GM23338 (cell line): ENCODE data around the gene MAP3K7CL. TPM values are rescaled to one million over a fixed set of nuclear protein-coding genes. Genes with fewer than 3 reads are reported as not detected.
A peak's percentile ranks its signal among the peaks of the same experiment; 100 is the strongest.

ENCODE experiments used
- ATAC-seq: fragments of 200-7000 bp; cut with Tn5 transposase; 3 replicates; pipeline ENCODE4 v1.9.1; 2020
- DNase-seq: peaks from one replicate; pipeline ENCODE4 v3.0.0-alpha.2; 2015; ENCODE audit warnings: low spot score
- H2AFZ ChIP-seq: fragments of 200-600 bp; sonication (generic); 2 replicates; pipeline ENCODE4 v1.8.0; 2016; ENCODE audit warnings: antibody characterized with exemption, mild to moderate bottlenecking, moderate library complexity
- H3F3A ChIP-seq: fragments of 200-600 bp; sonication (generic); replicated peaks from 2 replicates; pipeline ENCODE4 v1.8.0; 2017; ENCODE audit warnings: antibody characterized with exemption, mixed run types, low read depth
- H3K27ac ChIP-seq: fragments of 200-600 bp; sonication (generic); 2 replicates; pipeline ENCODE4 v1.6.1; 2016; ENCODE audit warnings: low read depth
- H3K27me3 ChIP-seq: fragments of 200-600 bp; sonication (generic); 2 replicates; pipeline ENCODE4 v1.8.0; 2016; ENCODE audit warnings: mild to moderate bottlenecking, mixed run types, moderate library complexity; ENCODE audit not compliant: insufficient read depth
- H3K36me3 ChIP-seq: fragments of 200-600 bp; sonication (generic); 2 replicates; pipeline ENCODE4 v1.8.0; 2016; ENCODE audit warnings: mild to moderate bottlenecking; ENCODE audit not compliant: insufficient read depth
- H3K4me1 ChIP-seq: fragments of 200-600 bp; sonication (generic); 2 replicates; pipeline ENCODE4 v1.8.0; 2016; ENCODE audit warnings: mild to moderate bottlenecking, moderate library complexity; ENCODE audit not compliant: insufficient read depth
- H3K4me2 ChIP-seq: fragments of 200-600 bp; sonication (generic); 2 replicates; pipeline ENCODE4 v1.7.1; 2017; ENCODE audit warnings: mixed run types
- H3K4me3 ChIP-seq: fragments of 200-600 bp; sonication (generic); 2 replicates; pipeline ENCODE4 v1.6.1; 2016; ENCODE audit warnings: mixed run types
- H3K79me2 ChIP-seq: fragments of 200-600 bp; sonication (generic); replicated peaks from 2 replicates; pipeline ENCODE4 v1.8.0; 2017; ENCODE audit warnings: mild to moderate bottlenecking; ENCODE audit not compliant: insufficient read depth
- H3K9me2 ChIP-seq: fragments of 200-600 bp; sonication (generic); 2 replicates; pipeline ENCODE4 v1.8.0; 2017; ENCODE audit not compliant: insufficient read depth
- H4K20me1 ChIP-seq: fragments of 200-600 bp; sonication (generic); replicated peaks from 2 replicates; pipeline ENCODE4 v1.8.0; 2017; ENCODE audit warnings: mild to moderate bottlenecking; ENCODE audit not compliant: insufficient read depth
- H3K27ac Mint-ChIP-seq: 2 replicates; pipeline ENCODE4 v1.8.0; 2020; ENCODE audit warnings: inconsistent platforms, mild to moderate bottlenecking, moderate library complexity, mixed read lengths
- H3K27me3 Mint-ChIP-seq: 3 replicates; pipeline ENCODE4 v1.8.0; 2022; ENCODE audit warnings: low read depth, mild to moderate bottlenecking, moderate library complexity, mixed read lengths, inconsistent platforms; ENCODE audit not compliant: insufficient read depth, poor library complexity
- H3K36me3 Mint-ChIP-seq: 3 replicates; pipeline ENCODE4 v1.8.0; 2021; ENCODE audit warnings: low read depth, mild to moderate bottlenecking, inconsistent platforms, moderate library complexity, mixed read lengths
- H3K4me1 Mint-ChIP-seq: 3 replicates; pipeline ENCODE4 v1.8.0; 2020; ENCODE audit warnings: mild to moderate bottlenecking, inconsistent platforms, mixed read lengths
- H3K4me3 Mint-ChIP-seq: 3 replicates; pipeline ENCODE4 v1.8.0; 2021; ENCODE audit warnings: moderate library complexity, mild to moderate bottlenecking, inconsistent platforms, mixed read lengths
- H3K9me3 Mint-ChIP-seq: 3 replicates; pipeline ENCODE4 v1.8.0; 2020; ENCODE audit warnings: moderate library complexity, mild to moderate bottlenecking, inconsistent platforms, mixed read lengths
- EZH2phosphoT487 ChIP-seq: fragments of 200-600 bp; sonication (generic); IDR thresholded peaks from one replicate; pipeline ENCODE4 v1.8.1; 2018; ENCODE audit warnings: antibody characterized with exemption; ENCODE audit not compliant: unreplicated experiment
- NANOG ChIP-seq: IDR thresholded peaks from 2 replicates; pipeline ENCODE4 v1.6.1; 2016; ENCODE audit warnings: antibody characterized with exemption, borderline replicate concordance
- POLR2AphosphoS5 ChIP-seq: IDR thresholded peaks from 2 replicates; pipeline ENCODE4 v1.6.1; 2016; ENCODE audit warnings: antibody characterized with exemption, low read depth
- STAT1 ChIP-seq: IDR thresholded peaks from one replicate; pipeline ENCODE4 v1.6.1; 2016; ENCODE audit warnings: antibody characterized with exemption; ENCODE audit not compliant: unreplicated experiment
- ZNF331 ChIP-seq: fragments of 250-450 bp; sonication (Bioruptor Pico); IDR thresholded peaks from 2 replicates; pipeline ENCODE4 v1.5.0; 2020; ENCODE audit warnings: low read depth, mild to moderate bottlenecking, moderate library complexity
- polyA plus RNA-seq: library from polyadenylated mRNA; unstranded; fragments of >200 nt; fragmentation: Nextera tagmentation; extraction: Ambion mirVana; gene quantifications from 2 replicates; pipeline ENCODE4 v1.2.1, GENCODE V29; 2016
- total RNA-seq: library from RNA; depleted of rRNA; stranded (reverse); fragments of >200 nt; shearing (Covaris generic); gene quantifications from 2 replicates; pipeline ENCODE4 v1.2.3, GENCODE V29; 2014
- TF ChIP-seq, protein P1 (sequence below): fragments of 250-450 bp; sonication (Bioruptor Pico); IDR thresholded peaks from 2 replicates; pipeline ENCODE4 v1.5.0; 2020; ENCODE audit warnings: mild to moderate bottlenecking, moderate library complexity
- TF ChIP-seq, protein P2 (sequence below): IDR thresholded peaks from 2 replicates; pipeline ENCODE4 v1.6.1; 2016; ENCODE audit warnings: antibody characterized with exemption
- TF ChIP-seq, protein P3 (sequence below), 2 experiments: fragments of 200-600 bp in 1 of 2; sonication (generic) in 1 of 2; conservative IDR thresholded peaks; 2 replicates each; pipeline versions ENCODE4 v1.5.1 to v1.6.1; 2016 to 2017; ENCODE audit warnings: antibody characterized with exemption in 2 of 2, low read depth in 2 of 2, mild to moderate bottlenecking in 2 of 2, moderate library complexity in 1 of 2
- TF ChIP-seq, protein P4 (sequence below): IDR thresholded peaks from one replicate; pipeline ENCODE4 v1.6.1; 2018; ENCODE audit warnings: antibody characterized with exemption; ENCODE audit not compliant: unreplicated experiment

MAP3K7CL gene
- total and polyA plus RNA-seq, 2 experiments from 2014 or later: 2.4 to 3.6 TPM

DNA sequence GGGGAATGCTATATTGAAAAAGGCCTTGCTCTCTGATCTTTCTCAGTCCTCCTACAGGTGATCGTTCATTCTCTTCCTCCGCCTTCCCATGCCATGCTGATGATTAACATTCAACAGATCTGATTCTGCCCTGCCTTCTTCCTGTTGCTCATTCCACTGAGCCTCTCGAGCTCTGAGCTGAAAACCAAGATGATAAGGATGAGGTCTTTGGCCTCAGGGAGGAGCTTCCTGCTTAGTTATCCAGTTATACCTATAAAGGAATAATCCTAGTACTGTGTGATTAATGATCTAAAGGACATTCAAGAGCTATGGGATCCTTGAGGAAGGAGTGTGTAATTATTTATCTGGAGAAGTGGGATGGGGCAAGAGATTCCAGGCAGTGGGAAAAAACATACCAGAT, 25.2 kb upstream of the MAP3K7CL start (continued):
- TF ChIP-seq, protein P1, sequence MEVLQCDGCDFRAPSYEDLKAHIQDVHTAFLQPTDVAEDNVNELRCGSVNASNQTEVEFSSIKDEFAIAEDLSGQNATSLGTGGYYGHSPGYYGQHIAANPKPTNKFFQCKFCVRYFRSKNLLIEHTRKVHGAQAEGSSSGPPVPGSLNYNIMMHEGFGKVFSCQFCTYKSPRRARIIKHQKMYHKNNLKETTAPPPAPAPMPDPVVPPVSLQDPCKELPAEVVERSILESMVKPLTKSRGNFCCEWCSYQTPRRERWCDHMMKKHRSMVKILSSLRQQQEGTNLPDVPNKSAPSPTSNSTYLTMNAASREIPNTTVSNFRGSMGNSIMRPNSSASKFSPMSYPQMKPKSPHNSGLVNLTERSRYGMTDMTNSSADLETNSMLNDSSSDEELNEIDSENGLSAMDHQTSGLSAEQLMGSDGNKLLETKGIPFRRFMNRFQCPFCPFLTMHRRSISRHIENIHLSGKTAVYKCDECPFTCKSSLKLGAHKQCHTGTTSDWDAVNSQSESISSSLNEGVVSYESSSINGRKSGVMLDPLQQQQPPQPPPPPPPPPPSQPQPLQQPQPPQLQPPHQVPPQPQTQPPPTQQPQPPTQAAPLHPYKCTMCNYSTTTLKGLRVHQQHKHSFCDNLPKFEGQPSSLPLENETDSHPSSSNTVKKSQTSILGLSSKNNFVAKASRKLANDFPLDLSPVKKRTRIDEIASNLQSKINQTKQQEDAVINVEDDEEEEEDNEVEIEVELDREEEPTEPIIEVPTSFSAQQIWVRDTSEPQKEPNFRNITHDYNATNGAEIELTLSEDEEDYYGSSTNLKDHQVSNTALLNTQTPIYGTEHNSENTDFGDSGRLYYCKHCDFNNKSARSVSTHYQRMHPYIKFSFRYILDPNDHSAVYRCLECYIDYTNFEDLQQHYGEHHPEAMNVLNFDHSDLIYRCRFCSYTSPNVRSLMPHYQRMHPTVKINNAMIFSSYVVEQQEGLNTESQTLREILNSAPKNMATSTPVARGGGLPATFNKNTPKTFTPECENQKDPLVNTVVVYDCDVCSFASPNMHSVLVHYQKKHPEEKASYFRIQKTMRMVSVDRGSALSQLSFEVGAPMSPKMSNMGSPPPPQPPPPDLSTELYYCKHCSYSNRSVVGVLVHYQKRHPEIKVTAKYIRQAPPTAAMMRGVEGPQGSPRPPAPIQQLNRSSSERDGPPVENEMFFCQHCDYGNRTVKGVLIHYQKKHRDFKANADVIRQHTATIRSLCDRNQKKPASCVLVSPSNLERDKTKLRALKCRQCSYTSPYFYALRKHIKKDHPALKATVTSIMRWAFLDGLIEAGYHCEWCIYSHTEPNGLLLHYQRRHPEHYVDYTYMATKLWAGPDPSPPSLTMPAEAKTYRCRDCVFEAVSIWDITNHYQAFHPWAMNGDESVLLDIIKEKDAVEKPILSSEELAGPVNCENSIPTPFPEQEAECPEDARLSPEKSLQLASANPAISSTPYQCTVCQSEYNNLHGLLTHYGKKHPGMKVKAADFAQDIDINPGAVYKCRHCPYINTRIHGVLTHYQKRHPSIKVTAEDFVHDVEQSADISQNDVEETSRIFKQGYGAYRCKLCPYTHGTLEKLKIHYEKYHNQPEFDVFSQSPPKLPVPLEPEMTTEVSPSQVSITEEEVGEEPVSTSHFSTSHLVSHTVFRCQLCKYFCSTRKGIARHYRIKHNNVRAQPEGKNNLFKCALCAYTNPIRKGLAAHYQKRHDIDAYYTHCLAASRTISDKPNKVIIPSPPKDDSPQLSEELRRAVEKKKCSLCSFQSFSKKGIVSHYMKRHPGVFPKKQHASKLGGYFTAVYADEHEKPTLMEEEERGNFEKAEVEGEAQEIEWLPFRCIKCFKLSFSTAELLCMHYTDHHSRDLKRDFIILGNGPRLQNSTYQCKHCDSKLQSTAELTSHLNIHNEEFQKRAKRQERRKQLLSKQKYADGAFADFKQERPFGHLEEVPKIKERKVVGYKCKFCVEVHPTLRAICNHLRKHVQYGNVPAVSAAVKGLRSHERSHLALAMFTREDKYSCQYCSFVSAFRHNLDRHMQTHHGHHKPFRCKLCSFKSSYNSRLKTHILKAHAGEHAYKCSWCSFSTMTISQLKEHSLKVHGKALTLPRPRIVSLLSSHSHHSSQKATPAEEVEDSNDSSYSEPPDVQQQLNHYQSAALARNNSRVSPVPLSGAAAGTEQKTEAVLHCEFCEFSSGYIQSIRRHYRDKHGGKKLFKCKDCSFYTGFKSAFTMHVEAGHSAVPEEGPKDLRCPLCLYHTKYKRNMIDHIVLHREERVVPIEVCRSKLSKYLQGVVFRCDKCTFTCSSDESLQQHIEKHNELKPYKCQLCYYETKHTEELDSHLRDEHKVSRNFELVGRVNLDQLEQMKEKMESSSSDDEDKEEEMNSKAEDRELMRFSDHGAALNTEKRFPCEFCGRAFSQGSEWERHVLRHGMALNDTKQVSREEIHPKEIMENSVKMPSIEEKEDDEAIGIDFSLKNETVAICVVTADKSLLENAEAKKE (CRISPR knock-in tag): no peak
- TF ChIP-seq ZNF331 (CRISPR knock-in tag) (no peak), NANOG (no peak), EZH2phosphoT487 (no peak)

DNA sequence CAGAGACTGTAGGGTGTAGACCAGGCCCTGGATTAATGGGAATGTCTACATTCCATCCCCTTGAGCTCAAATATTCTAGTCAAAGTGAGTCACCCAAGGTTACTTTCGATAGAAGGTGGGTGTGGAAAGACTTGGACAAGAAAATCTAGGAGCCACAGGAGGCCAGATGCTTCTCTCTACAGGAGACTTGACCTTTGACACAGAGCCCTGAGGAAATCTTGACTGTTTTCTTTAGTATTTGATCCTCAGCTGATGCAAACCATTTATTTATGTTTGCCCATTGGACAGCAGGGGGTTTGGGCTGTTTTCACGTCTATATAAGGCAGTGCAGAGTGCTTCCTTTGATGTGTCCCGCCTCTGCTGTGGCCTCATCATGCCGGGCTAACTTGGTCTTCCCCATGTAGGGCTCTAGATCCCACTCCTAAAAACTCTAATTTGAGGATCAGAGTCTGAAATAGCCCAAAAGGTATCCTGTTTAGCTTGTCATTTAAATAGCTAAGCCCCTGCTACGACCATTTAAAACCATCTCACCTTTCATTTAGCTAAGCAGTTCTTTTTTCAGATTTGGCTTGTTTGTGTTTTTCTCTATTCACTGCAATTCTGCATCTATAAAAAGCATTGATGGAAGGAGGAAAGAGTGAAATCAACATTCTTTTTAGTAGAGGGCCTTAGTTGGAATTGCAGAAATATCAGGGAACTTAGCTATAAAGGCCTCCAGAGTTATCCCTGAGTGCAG, 15.5 kb upstream of the MAP3K7CL start:
- Histone ChIP-seq H3K4me1 (peaks cover 9% of the 10 kb centered on the region), H4K20me1 (no peaks in the 10 kb centered on the region), H2AFZ (no peak overlapping the region), H3K27me3 (no peaks in the 10 kb centered on the region), H3K9me2 (0 out of 2 replicates have a peak, but pooled peaks cover 3% of the 10 kb centered on the region), H3K4me2 (no peak overlapping the region; the same call in 1 of the 2 replicates), H3K36me3 (no peaks in the 10 kb centered on the region), H3K4me3 (no peak overlapping the region), H3K27ac (0 out of 2 replicates have a peak overlapping the region, but pooled peaks have one; percentile 53), H3F3A (no peaks in the 10 kb centered on the region), H3K79me2 (no peaks in the 10 kb centered on the region)
- Mint-ChIP-seq H3K4me3 (no peak overlapping the region), H3K27me3 (peaks cover 6% of the 10 kb centered on the region), H3K9me3 (no peaks in the 10 kb centered on the region), H3K36me3 (no peaks in the 10 kb centered on the region), H3K27ac (0 out of 2 replicates have a peak overlapping the region, but pooled peaks have one; percentile 5), H3K4me1 (peaks cover 17% of the 10 kb centered on the region)
- peak; percentile 51 for DNase-seq
- ATAC-seq: peak; percentile 95
- no peak for TF ChIP-seq ZNF331 (CRISPR knock-in tag)
- TF ChIP-seq POLR2AphosphoS5: no peak
- TF ChIP-seq, protein P2, sequence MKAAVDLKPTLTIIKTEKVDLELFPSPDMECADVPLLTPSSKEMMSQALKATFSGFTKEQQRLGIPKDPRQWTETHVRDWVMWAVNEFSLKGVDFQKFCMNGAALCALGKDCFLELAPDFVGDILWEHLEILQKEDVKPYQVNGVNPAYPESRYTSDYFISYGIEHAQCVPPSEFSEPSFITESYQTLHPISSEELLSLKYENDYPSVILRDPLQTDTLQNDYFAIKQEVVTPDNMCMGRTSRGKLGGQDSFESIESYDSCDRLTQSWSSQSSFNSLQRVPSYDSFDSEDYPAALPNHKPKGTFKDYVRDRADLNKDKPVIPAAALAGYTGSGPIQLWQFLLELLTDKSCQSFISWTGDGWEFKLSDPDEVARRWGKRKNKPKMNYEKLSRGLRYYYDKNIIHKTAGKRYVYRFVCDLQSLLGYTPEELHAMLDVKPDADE: no peak
- TF ChIP-seq, protein P3, sequence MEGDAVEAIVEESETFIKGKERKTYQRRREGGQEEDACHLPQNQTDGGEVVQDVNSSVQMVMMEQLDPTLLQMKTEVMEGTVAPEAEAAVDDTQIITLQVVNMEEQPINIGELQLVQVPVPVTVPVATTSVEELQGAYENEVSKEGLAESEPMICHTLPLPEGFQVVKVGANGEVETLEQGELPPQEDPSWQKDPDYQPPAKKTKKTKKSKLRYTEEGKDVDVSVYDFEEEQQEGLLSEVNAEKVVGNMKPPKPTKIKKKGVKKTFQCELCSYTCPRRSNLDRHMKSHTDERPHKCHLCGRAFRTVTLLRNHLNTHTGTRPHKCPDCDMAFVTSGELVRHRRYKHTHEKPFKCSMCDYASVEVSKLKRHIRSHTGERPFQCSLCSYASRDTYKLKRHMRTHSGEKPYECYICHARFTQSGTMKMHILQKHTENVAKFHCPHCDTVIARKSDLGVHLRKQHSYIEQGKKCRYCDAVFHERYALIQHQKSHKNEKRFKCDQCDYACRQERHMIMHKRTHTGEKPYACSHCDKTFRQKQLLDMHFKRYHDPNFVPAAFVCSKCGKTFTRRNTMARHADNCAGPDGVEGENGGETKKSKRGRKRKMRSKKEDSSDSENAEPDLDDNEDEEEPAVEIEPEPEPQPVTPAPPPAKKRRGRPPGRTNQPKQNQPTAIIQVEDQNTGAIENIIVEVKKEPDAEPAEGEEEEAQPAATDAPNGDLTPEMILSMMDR (conservative IDR thresholded peaks at IDR 0.05; ENCODE audit: low read depth in 2 of 2): no peak
- no peak for TF ChIP-seq NANOG
- no peak for TF ChIP-seq STAT1
- TF ChIP-seq, protein P4, sequence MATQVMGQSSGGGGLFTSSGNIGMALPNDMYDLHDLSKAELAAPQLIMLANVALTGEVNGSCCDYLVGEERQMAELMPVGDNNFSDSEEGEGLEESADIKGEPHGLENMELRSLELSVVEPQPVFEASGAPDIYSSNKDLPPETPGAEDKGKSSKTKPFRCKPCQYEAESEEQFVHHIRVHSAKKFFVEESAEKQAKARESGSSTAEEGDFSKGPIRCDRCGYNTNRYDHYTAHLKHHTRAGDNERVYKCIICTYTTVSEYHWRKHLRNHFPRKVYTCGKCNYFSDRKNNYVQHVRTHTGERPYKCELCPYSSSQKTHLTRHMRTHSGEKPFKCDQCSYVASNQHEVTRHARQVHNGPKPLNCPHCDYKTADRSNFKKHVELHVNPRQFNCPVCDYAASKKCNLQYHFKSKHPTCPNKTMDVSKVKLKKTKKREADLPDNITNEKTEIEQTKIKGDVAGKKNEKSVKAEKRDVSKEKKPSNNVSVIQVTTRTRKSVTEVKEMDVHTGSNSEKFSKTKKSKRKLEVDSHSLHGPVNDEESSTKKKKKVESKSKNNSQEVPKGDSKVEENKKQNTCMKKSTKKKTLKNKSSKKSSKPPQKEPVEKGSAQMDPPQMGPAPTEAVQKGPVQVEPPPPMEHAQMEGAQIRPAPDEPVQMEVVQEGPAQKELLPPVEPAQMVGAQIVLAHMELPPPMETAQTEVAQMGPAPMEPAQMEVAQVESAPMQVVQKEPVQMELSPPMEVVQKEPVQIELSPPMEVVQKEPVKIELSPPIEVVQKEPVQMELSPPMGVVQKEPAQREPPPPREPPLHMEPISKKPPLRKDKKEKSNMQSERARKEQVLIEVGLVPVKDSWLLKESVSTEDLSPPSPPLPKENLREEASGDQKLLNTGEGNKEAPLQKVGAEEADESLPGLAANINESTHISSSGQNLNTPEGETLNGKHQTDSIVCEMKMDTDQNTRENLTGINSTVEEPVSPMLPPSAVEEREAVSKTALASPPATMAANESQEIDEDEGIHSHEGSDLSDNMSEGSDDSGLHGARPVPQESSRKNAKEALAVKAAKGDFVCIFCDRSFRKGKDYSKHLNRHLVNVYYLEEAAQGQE: no peak
